Measurements from ENCODE around the gene AKAP7.

The AKAP7 gene

DNA sequence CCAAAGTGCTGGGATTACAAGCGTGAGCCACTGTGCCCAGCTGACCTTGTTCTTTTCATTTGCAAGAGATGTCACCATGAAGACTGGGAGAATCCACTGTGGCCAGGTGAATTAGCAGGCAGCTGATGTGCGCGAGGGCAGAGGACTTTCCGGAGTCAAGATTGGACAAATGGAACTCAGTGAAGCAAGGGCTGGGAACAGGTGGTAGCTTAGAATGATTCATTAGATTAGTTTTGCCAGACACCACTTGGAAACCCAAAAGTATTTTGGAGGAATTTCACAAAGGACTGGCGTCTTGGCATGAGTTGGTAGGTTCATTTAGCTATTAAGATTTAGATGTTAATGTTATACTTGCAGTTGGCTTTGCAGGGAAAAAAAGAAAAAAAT is 4.7 kb upstream of the AKAP7 start:
- TF ChIP-seq, protein P1, sequence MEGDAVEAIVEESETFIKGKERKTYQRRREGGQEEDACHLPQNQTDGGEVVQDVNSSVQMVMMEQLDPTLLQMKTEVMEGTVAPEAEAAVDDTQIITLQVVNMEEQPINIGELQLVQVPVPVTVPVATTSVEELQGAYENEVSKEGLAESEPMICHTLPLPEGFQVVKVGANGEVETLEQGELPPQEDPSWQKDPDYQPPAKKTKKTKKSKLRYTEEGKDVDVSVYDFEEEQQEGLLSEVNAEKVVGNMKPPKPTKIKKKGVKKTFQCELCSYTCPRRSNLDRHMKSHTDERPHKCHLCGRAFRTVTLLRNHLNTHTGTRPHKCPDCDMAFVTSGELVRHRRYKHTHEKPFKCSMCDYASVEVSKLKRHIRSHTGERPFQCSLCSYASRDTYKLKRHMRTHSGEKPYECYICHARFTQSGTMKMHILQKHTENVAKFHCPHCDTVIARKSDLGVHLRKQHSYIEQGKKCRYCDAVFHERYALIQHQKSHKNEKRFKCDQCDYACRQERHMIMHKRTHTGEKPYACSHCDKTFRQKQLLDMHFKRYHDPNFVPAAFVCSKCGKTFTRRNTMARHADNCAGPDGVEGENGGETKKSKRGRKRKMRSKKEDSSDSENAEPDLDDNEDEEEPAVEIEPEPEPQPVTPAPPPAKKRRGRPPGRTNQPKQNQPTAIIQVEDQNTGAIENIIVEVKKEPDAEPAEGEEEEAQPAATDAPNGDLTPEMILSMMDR (IDR thresholded peaks at IDR 0.05; ENCODE audit: low read depth, low read length, missing control alignments) = no peak
- in situ Hi-C loops (cut with HindIII; ENCODE audit: low sequenced_read_pairs) = no loop called here
- DNase-seq (ENCODE audit: low read depth) = no peak
- no peak overlapping the region for H3K4me3 ChIP-seq (ENCODE audit: low read depth, low read length)

DNA sequence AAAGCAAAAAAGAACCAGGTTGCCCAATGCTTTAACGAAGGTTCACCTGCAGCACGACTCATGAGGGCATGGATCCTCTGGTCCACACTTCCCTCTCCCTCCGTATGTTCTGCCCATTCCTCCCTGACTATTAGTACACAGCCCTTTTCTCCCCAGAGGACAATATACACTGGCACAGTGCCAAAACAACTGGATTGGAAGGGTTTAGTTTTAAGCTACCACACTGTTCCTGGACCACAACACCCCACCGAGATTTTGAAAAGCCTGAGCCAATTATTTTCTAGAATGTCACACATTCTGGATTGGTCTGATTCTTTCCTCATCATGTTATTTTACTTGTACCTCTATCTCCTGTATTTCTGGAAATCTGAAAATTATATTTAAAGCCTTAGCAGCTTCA is 2.9 kb upstream of the AKAP7 start:
- H3K4me3 ChIP-seq (ENCODE audit: low read depth, low read length) = no peak overlapping the region
- TF ChIP-seq, protein P1 (IDR thresholded peaks at IDR 0.05; ENCODE audit: low read depth, low read length, missing control alignments) = no peak
- DNase-seq (ENCODE audit: low read depth) = no peak
- in situ Hi-C loops (cut with HindIII; ENCODE audit: low sequenced_read_pairs) = no loop called here

DNA sequence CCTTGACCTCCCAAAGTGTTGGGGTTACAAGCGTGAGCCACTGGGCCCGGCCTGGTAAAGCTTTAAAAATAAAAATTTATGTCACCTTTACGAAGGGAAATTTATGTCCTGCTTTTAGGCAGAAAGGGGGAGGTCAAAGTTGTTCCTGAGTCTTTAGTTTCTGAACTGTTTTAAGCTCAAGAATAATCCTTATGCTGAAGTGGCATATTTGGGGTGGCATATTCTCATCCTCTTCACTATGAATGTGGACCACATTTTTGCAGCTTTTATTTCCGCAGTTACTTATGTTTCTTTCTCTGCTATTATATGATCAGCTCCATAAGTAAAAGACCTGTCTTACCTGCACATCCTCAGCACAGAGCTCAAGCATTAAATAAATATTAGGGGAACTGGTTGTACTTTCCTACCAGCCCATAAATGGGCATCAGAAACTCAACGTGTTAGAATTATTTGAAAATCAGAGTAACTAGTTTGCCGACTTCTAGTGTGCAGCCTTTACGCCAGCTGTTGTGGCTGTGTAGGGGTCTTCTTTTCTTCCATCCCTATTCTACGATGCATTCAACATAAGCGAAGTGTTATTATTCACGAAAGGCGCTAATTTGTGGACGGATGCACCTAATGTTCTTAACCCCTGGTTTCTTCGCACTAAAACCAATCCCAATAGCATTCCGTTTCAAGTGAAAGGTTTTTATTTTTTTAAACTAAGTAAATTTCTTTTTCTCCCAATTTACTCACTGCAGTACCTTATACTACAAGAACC is 867 bp upstream of the AKAP7 start:
- peak overlapping the region; percentile 50 for H3K4me3 ChIP-seq (ENCODE audit: low read depth, low read length)
- in situ Hi-C loops (cut with HindIII; ENCODE audit: low sequenced_read_pairs) = no loop called here
- TF ChIP-seq, protein P1 (IDR thresholded peaks at IDR 0.05; ENCODE audit: low read depth, low read length, missing control alignments) = no peak
- no peak for DNase-seq (ENCODE audit: low read depth)

DNA sequence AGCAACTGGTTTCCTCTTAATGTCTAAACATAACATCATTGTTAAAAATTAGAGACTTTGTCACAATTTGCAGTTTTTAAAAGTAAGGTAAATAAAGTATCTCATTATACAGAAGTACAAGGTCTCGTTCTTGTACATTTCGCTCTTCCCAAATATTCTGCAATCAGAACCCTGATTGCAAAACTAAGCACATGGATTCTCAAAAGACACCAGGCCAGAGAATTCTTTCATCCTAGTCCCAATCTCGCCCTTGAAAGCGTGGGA is 355 bp upstream of the AKAP7 start:
- TF ChIP-seq, protein P1 (IDR thresholded peaks at IDR 0.05; ENCODE audit: low read depth, low read length, missing control alignments) = no peak
- peak overlapping the region; percentile 50 for H3K4me3 ChIP-seq (ENCODE audit: low read depth, low read length)
- DNase-seq (ENCODE audit: low read depth) = no peak
- in situ Hi-C loops (cut with HindIII; ENCODE audit: low sequenced_read_pairs) = no loop called here

DNA sequence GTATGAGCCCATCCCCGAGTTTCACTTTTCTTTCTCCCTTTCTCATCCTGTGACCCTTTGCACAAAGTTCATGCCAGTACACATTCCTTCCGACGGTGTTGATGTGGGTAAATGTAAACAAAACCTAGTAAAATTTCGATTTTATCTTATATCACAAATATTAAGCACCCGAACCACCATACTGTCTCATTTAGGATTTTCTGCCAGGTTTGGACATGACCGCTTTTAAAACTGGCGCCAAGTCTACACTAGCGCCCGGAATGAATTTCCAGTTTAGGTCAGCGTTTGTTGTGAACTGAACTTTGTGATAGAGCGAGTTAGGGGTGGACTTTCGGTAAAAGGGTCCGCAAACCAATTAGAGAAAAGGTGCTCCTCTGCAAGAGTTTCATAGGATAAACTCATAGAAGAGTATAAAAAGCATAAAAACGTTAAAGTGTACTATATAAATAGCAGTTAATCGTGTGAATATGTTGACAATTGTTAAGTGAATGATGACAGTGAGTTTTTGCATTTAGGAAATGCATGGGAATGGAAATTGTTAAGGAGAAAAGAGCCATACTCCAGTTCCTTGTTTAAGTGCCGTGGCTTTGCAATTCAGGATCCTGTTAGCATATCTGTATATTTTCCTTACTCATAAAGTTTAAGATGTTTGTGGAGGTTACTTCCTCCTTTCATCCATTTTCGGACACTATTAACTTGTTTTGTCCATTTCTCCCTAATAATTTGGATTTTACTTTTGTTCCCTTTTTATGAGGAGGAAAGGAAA is 937 bp downstream of the AKAP7 start:
- peak; percentile 11 for DNase-seq (ENCODE audit: low read depth)
- H3K4me3 ChIP-seq (ENCODE audit: low read depth, low read length) = peak overlapping the region; percentile 50
- in situ Hi-C loops (cut with HindIII; ENCODE audit: low sequenced_read_pairs) = no loop called here
- TF ChIP-seq, protein P1 (IDR thresholded peaks at IDR 0.05; ENCODE audit: low read depth, low read length, missing control alignments) = no peak

DNA sequence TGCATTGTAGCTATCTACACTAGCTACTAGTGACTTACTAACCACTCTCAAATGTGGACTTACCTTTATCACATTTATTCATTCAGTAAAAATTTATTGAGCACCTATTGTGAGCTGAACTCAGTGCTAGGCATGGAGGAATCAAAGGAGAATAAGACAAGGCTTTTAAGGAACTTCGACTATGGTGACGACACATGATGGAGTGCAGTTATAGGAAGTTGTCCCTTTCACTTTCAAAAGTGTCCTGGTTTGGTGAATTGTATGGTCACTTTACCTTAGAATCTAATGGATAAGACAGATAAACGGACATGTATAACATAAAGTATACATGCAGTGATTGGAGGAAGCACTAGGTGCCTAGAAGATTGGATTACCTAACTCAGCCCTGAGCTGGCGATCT is 4.3 kb downstream of the AKAP7 start:
- in situ Hi-C loops (cut with HindIII; ENCODE audit: low sequenced_read_pairs) = no loop called here
- H3K4me3 ChIP-seq (ENCODE audit: low read depth, low read length) = no peak overlapping the region
- TF ChIP-seq, protein P1 (IDR thresholded peaks at IDR 0.05; ENCODE audit: low read depth, low read length, missing control alignments) = no peak
- DNase-seq (ENCODE audit: low read depth) = no peak
